NCI-H2227 treated with DMSO at 0.1 percent for 48 hours (cell line): ENCODE results near the gene FAM187B.
A peak's percentile ranks its signal among the peaks of the same experiment; 100 is the strongest.

Experiments
- DNase-seq: peaks from one replicate; lab custom pipeline; 2025; lab: John Stamatoyannopoulos, UW

FAM187B gene

GRCh38 chr19:35228177-35228930, at the start of gene FAM187B:
FAM187B (minus strand) TSS chr19:35228739; CDS start chr19:35228680, 59 bp downstream.
- DNase-seq, result no peak

GRCh38 chr19:35276706-35277281, 48.3 kb upstream of the FAM187B start:
- no peak for DNase-seq

- no peak for DNase-seq
These were observed 45.8 kb upstream of the FAM187B start for GRCh38 chr19:35274323-35274722.

DNA sequence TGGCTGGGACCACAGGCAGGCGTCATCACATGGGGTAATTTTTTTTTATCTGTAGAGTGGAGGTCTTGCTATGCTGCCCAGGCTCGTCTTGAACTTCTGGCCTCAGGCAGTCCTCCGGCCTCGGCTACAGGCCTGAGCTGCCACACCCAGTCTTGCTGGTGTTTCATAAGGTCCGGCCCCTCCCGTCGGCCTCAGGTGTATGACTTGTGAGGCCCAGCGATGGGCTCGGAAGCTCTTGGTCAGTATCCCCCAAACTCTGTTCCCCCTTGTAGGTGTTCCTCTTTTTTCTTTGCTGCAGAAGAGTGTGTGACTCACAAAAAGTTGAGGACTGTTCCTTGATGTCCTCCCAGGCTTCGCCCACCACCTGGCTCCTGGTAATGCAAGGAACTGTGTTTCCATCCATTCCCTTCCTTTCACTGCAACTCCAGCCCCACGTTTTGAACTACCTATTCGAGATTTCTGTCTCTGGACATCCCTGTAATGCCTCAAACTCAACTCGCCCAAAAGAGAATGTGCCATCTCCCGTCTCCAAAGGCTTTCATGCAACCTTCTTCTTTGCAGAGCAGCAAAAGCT, 45.2 kb upstream of the FAM187B start:
- DNase-seq, result no peak

GRCh38 chr19:35272954-35273649, 44.6 kb upstream of the FAM187B start:
- no peak for DNase-seq

DNA sequence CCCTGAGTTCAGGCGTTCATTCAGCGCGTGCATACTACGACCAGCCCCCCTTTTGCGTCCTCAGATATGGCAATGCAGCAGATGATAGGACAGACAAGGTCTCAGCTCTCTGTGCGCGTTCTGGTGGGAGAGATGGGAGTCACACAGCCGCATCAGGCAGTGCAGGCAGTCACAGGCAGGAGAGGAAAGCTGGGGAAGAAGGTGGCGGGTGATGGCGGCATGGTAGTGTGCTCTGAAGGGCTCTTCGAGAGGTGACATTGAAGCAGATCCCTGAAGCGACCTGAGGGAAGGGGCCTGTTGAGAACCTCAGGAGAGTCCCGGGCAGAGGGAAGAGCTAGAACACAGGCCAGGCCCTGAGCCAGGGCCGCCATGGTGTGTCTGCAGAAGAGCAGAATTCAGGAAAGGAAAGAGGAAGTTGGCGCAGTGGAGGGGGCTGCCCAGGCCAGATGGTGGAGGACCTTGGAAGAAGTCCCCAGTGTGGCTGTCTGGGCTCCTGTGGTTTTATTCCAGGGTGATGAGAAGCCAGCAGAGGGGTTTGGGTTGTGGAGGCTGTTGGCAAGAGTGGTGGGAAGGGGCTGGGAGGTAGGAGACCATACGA, 43.7 kb upstream of the FAM187B start:
- DNase-seq, result no peak

- no peak for DNase-seq
These were observed 43.0 kb upstream of the FAM187B start for GRCh38 chr19:35271546-35271945.

GRCh38 chr19:35270381-35270811, 41.9 kb upstream of the FAM187B start:
- no peak for DNase-seq

GRCh38 chr19:35269438-35270117, 41.0 kb upstream of the FAM187B start:
- peak; percentile 94 for DNase-seq

DNA sequence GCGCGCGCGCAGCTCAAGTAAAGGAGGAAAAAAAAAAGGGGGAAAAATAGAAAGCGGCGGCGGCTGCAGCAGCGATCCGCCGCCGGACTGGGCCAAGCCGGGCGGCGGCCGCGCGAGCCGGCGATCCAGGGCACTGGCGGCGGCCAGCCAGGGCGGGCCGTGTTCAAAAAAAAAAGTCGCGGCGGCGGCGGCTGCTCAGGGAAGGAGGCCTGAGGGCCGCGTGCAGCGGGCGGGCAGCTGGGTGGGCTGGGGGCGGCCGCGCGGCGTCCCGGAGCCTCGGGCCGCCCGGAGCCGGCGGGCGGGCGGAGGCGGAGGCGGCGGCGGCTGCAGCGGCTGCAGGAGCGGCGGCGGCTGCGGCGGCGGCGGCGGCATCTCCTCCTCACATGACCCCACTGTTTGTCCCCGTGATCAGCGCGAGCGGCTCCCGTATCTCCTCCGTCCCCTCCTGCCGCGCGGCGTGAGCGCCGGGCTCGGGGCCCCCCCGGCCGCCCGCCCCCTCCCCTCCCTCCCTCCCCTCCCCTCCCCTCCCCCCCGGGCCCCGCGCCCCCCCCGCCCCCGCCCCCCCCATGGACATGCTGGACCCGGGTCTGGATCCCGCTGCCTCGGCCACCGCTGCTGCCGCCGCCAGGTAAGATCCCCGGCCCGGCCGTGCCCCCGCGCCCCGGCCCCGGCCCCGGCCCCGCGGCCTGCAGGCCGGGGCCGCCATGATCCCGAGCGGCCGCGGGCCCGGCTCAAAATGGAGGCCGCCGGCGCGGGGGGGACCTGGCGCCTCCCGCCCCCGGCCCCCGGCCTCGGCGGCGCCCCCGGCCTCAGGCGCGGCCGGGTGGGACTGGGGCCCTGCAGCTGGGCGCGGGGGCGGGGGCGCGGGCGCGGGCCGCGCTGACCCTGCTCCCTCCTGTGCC, 40.2 kb upstream of the FAM187B start, which contains the start of gene USF2:
USF2 (plus strand) TSS at position 427 of the 902 bp plus-strand sequence; CDS start at position 567, 140 bp downstream.
- peak; percentile 98 for DNase-seq

DNA sequence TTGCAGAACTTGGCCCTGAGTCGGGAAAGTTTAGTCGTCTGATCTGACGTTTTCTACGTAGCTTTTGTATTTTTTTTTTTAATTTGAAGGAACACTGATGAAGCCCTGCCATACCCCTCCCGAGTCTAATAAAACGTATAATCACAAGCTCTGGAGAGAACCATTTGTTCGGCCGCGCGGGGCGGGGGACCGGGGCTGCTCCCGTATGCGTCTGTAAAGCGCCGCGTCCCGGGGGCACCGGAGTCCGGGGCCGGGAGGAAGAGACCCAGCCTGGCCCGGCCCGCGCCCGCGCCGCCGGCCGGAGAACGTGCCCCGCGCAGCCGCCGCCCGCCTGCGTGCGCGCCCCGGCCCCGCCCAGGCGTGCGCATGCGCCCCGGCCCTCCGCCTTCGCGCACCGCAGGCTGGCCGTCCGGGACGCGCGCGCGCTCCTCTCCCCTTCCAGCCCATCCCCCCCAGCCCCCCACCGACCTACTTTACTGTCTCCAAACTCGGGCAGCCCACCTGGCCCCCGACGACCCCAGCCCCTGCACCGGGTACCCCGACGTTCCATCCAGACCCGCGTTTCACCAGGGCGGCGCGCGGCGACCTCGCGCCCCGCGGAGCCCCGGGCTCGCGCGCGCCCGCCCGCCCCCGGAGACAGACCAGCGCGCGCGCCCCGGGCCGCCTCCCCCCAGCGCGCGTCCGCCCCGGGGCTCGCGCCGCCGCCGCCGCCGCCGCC, 39.4 kb upstream of the FAM187B start:
- peak; percentile 96 for DNase-seq

- no peak for DNase-seq
These were observed 38.8 kb upstream of the FAM187B start for GRCh38 chr19:35267353-35267817.

DNA sequence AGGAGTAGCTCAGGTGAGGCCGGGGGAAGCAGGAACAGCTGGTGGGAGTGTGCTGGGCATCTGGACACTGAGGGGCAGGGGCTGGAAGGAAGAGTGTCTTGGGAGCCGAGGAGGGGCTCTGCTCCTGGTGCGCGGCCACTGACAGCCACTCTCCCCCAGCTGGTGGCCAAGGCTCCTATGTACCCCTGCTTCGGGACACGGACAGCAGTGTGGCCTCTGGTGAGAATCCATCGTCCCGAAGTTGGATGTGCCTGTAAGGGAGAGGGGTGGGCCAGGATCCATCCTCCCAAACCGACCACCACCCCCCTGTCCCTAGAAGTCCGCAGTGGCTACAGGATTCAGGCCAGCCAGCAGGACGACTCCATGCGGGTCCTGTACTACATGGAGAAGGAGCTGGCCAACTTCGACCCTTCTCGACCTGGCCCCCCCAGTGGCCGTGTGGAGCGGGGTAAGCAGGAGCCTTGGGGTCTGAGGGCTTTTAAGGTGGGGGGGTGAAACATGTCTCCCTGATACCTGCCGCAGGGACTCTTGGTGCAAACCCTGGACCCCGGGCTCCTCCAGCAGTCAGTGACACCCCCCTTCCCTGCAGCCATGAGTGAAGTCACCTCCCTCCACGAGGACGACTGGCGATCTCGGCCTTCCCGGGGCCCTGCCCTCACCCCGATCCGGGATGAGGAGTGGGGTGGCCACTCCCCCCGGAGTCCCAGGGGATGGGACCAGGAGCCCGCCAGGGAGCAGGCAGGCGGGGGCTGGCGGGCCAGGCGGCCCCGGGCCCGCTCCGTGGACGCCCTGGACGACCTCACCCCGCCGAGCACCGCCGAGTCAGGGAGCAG, 38.2 kb upstream of the FAM187B start:
- DNase-seq, result no peak

- no peak for DNase-seq
These were observed 37.5 kb upstream of the FAM187B start for GRCh38 chr19:35265900-35266519.

GRCh38 chr19:35265126-35265899, 36.8 kb upstream of the FAM187B start:
- no peak for DNase-seq

DNA sequence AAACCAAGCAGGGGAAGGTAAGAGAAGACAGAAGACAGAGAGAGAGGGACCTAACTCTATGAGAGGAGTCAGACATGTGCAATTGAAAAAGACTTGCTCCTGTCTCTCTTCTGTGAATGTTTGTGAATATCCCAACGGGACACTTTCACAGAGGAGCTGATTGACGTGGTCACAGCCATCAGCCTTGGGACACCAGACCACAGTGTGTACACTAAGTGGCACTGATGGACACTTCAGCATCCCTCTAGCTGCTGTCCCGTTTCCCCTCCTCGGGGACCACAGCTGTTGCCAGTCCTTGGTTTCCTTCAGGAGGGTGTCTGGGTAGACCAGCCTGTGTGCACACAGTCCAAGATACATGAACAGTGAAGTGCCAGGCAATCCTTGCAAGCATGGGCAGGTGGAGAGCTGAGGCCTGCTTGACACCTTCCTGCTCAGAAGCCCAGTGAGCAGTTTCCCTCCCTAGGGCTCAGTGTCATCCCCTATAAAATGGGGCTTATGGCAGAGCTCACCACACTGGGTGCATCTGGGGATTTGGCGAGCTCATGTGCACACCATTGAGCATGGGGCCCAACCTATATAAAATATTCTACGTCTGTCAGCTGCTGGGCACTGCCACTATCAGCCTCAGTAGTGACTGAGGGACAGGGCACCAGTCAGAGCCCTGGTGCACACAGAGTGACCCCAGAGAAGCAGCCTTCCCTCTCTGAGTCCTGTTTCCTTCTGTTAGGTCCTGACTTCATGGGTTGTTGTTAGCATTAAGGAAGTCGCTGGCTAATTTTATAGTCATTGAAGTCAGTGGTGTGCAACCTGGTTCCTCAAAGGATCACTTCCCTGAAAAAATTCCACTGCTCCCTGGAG, 36.0 kb upstream of the FAM187B start:
- no peak for DNase-seq
